ENCODE results near the gene UVRAG. TPM values are rescaled to one million over a fixed set of nuclear protein-coding genes. Genes with fewer than 3 reads are reported as not detected.

UVRAG gene
- total RNA-seq, 1 experiment from 2014 or later, result 29.5 TPM

DNA sequence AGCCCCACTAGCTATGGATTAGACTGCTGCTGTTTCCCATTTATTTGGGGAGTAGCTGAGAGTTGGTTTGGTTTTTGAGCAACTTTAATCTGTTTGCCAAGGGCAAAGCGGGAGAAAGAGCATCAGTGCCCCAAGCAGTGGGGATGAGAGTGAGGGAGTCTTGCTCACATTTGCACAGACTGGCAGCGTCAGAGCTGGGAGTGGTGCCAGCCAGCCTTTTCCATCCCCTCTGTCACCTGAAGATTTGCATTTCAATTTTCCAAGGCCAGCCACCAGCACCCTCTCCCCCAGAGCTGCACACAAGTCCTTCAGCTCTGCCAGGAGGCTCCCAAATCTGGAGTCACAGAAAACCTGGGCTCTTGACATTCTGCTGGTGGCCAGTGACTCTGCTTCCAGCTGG lies 21.0 kb upstream of the UVRAG start:
- ChIA-PET POLR2A (interaction anchor here (0.6 kb wide), 1 partner anchor 62 kb away, joined by 3 read pairs; no protein-coding TSS in a partner anchor), CTCF (interaction anchor here (0.6 to 0.7 kb wide), 3 partner anchors 104 to 223 kb away, joined by 3 read pairs; no protein-coding TSS in a partner anchor)
- H3K36me3 ChIP-seq (ENCODE audit: control insufficient read depth, insufficient read depth, low read length), result no peaks in the 10 kb centered on the region
- no peak overlapping the region for H3K27ac ChIP-seq (ENCODE audit: low read length)
- H3K4me1 ChIP-seq (ENCODE audit: control insufficient read depth, insufficient read depth, low read length), result 0 out of 2 replicates have a peak, but pooled peaks cover 4% of the 10 kb centered on the region
- no peaks in the 10 kb centered on the region for H3K9me3 ChIP-seq (ENCODE audit: control insufficient read depth, insufficient read depth, low read depth, low read length)
- intact Hi-C loops (cut with micrococcal nuclease; ENCODE audit: unreplicated experiment), result no loop called here
- H3K27me3 ChIP-seq (ENCODE audit: control insufficient read depth, insufficient read depth, low read length), result no peaks in the 10 kb centered on the region
- in situ Hi-C loops (cut with HindIII; ENCODE audit: low pct_unique_long_range_greater_than_20kb, low sequenced_read_pairs), result no loop called here
- H3K4me3 ChIP-seq (ENCODE audit: low read depth in 2 of 2, low read length in 2 of 2), result no peak overlapping the region
- BruUV-seq (replicated peaks), result no TSS peak
- DNase-seq (ENCODE audit: low read depth, low spot score) (no peak), ATAC-seq (no peak)
- no peak for TF ChIP-seq POLR2AphosphoS5 (IDR thresholded peaks at IDR 0.05; ENCODE audit: low read depth, low read length)
- TF ChIP-seq SIN3A (IDR thresholded peaks at IDR 0.05; ENCODE audit: borderline replicate concordance, insufficient read depth, low read depth, low read length), result no peak
- TF ChIP-seq, protein P1, sequence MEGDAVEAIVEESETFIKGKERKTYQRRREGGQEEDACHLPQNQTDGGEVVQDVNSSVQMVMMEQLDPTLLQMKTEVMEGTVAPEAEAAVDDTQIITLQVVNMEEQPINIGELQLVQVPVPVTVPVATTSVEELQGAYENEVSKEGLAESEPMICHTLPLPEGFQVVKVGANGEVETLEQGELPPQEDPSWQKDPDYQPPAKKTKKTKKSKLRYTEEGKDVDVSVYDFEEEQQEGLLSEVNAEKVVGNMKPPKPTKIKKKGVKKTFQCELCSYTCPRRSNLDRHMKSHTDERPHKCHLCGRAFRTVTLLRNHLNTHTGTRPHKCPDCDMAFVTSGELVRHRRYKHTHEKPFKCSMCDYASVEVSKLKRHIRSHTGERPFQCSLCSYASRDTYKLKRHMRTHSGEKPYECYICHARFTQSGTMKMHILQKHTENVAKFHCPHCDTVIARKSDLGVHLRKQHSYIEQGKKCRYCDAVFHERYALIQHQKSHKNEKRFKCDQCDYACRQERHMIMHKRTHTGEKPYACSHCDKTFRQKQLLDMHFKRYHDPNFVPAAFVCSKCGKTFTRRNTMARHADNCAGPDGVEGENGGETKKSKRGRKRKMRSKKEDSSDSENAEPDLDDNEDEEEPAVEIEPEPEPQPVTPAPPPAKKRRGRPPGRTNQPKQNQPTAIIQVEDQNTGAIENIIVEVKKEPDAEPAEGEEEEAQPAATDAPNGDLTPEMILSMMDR (IDR thresholded peaks at IDR 0.05), result no peak
- TF ChIP-seq TCF7L2 (IDR thresholded peaks at IDR 0.05; ENCODE audit: low read depth, low read length), result no peak
- TF ChIP-seq, protein P2, sequence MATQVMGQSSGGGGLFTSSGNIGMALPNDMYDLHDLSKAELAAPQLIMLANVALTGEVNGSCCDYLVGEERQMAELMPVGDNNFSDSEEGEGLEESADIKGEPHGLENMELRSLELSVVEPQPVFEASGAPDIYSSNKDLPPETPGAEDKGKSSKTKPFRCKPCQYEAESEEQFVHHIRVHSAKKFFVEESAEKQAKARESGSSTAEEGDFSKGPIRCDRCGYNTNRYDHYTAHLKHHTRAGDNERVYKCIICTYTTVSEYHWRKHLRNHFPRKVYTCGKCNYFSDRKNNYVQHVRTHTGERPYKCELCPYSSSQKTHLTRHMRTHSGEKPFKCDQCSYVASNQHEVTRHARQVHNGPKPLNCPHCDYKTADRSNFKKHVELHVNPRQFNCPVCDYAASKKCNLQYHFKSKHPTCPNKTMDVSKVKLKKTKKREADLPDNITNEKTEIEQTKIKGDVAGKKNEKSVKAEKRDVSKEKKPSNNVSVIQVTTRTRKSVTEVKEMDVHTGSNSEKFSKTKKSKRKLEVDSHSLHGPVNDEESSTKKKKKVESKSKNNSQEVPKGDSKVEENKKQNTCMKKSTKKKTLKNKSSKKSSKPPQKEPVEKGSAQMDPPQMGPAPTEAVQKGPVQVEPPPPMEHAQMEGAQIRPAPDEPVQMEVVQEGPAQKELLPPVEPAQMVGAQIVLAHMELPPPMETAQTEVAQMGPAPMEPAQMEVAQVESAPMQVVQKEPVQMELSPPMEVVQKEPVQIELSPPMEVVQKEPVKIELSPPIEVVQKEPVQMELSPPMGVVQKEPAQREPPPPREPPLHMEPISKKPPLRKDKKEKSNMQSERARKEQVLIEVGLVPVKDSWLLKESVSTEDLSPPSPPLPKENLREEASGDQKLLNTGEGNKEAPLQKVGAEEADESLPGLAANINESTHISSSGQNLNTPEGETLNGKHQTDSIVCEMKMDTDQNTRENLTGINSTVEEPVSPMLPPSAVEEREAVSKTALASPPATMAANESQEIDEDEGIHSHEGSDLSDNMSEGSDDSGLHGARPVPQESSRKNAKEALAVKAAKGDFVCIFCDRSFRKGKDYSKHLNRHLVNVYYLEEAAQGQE (IDR thresholded peaks at IDR 0.05; ENCODE audit: insufficient read depth in 1 of 2, low read depth in 2 of 2, low read length in 1 of 2), result no peak

DNA sequence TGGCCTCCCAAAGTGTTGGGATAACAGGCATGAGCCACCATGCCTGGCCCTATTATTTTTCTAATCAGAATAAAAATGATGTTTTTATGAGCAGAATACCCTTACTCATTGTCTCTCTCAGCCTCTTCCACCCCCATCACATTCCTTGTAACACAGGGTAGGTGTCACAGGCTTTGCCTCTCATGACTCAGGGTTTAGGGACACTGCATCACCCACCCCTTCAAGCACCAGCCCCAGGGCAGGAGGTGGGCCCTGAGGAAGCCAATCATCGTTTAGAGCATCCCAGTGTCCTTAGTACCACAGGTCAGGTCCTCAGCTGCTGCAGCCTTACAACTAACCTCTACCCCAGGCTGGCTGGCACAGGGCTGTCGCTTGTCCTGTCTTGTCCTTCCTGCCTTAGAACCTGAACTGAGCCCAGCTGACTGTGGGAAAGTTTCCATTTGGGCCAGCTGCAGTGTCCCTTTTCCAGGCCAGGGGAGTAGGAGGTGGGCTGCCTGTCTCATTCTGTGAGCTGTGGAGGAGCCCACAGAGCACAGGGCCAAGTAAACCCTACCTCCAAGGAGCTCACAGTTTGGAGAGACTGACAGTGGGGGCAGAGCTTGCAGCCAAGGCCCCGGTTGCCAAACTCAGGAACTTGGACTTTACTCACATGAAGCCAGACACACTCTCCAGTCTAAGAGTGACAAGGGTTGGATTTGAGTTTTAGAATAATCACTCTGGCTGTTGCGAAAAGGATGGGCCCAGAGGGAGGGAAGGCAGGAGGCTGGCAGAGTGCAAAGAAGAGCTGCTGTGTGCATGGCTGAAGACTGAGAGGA lies 19.5 kb upstream of the UVRAG start:
- in situ Hi-C loops (cut with HindIII; ENCODE audit: low pct_unique_long_range_greater_than_20kb, low sequenced_read_pairs) (no loop called here), intact Hi-C loops (cut with micrococcal nuclease; ENCODE audit: unreplicated experiment) (no loop called here)
- no peak overlapping the region for H3K4me3 ChIP-seq (ENCODE audit: low read depth in 2 of 2, low read length in 2 of 2)
- DNase-seq (ENCODE audit: low read depth, low spot score), result no peak
- H3K9me3 ChIP-seq (ENCODE audit: control insufficient read depth, insufficient read depth, low read depth, low read length), result no peaks in the 10 kb centered on the region
- no peak overlapping the region for H3K27ac ChIP-seq (ENCODE audit: low read length)
- ATAC-seq, result no peak
- TF ChIP-seq, protein P1 (IDR thresholded peaks at IDR 0.05), result no peak
- TF ChIP-seq TCF7L2 (IDR thresholded peaks at IDR 0.05; ENCODE audit: low read depth, low read length) (no peak), POLR2AphosphoS5 (IDR thresholded peaks at IDR 0.05; ENCODE audit: low read depth, low read length) (no peak), SIN3A (IDR thresholded peaks at IDR 0.05; ENCODE audit: borderline replicate concordance, insufficient read depth, low read depth, low read length) (no peak)
- TF ChIP-seq, protein P2 (IDR thresholded peaks at IDR 0.05; ENCODE audit: insufficient read depth in 1 of 2, low read depth in 2 of 2, low read length in 1 of 2), result no peak
- ChIA-PET CTCF (no interaction called here), POLR2A (no interaction called here)
- no peaks in the 10 kb centered on the region for H3K36me3 ChIP-seq (ENCODE audit: control insufficient read depth, insufficient read depth, low read length)
- H3K27me3 ChIP-seq (ENCODE audit: control insufficient read depth, insufficient read depth, low read length), result no peaks in the 10 kb centered on the region
- H3K4me1 ChIP-seq (ENCODE audit: control insufficient read depth, insufficient read depth, low read length), result 0 out of 2 replicates have a peak, but pooled peaks cover 4% of the 10 kb centered on the region
- no TSS peak for BruUV-seq (replicated peaks)

All from Panc1 (cell line).